Left ventricle myocardium superior (tissue), 1 donor: ENCODE data around the gene FIZ1. TPM values are rescaled to one million over a fixed set of nuclear protein-coding genes. Genes with fewer than 3 reads are reported as not detected.
A peak's percentile ranks its signal among the peaks of the same experiment; 100 is the strongest.

Experiments used
- ATAC-seq: fragments of 200-7000 bp; cut with Tn5 transposase; one replicate; pipeline ENCODE4 v1.9.1; 2020; ENCODE audit warnings: mild to moderate bottlenecking, moderate library complexity
- DNase-seq: peaks from one replicate; pipeline ENCODE4 v3.0.0-alpha.2; 2020
- intact Hi-C: fragments of 100-400 bp; cut with micrococcal nuclease; formaldehyde crosslinking; loops from one replicate; pipeline ENCODE4 v1.11.0; 2022
- total RNA-seq: library from RNA; stranded (reverse); fragmentation: NEBNext Ultra II Directional; extraction: Animal tissue kit (Norgen Biotek cat#: 25700); gene quantifications from one replicate; pipeline ENCODE4 v1.2.1, GENCODE V29; 2021
- donor health status: DM: no; HTN: yes; CAD: no; lungs with severe emphysema.

FIZ1 gene
- total RNA-seq, 1 donor from 2014 or later: 16.3 TPM

GRCh38 chr19:55553217-55554182 lies 45.8 kb downstream of the FIZ1 start:
- ATAC-seq: no peak
- DNase-seq: no peak
- intact Hi-C loops: no loop called here

- DNase-seq (no peak), ATAC-seq (no peak)
- intact Hi-C loops: no loop called here
These were observed 46.7 kb downstream of the FIZ1 start for GRCh38 chr19:55552620-55553019.

GRCh38 chr19:55552206-55552605 lies 47.1 kb downstream of the FIZ1 start:
- intact Hi-C loops: no loop called here

GRCh38 chr19:55550321-55550650 lies 49.0 kb downstream of the FIZ1 start:
- DNase-seq (no peak), ATAC-seq (no peak)
- intact Hi-C loops: no loop called here

More at GRCh38 chr19:55552206-55552605, 47.1 kb downstream of the FIZ1 start:
- ATAC-seq (no peak), DNase-seq (no peak)

GRCh38 chr19:55549500-55550320 lies 49.6 kb downstream of the FIZ1 start:
- intact Hi-C loops: no loop called here
- ATAC-seq: no peak
- no peak for DNase-seq

- peak; percentile 83 for ATAC-seq
- intact Hi-C loops: loop anchor here (2.0 kb wide), 1 partner anchor 34 kb away; the partner anchor contains the start of gene ZNF579
- peak; percentile 91 for DNase-seq
These were observed 52.3 kb downstream of the FIZ1 start for GRCh38 chr19:55546822-55547614.

- intact Hi-C loops: loop anchor here (2.0 kb wide), 1 partner anchor 35 kb away; the partner anchor contains the start of gene ZNF579
- DNase-seq: peak; percentile 73
- ATAC-seq: peak; percentile 88
These were observed 53.3 kb downstream of the FIZ1 start for GRCh38 chr19:55546011-55546410.

GRCh38 chr19:55545443-55545842 lies 53.9 kb downstream of the FIZ1 start, which contains the start of gene SBK3:
TSS of gene SBK3 (minus strand) at chr19:55545543. CDS start at chr19:55545543, 0 bp downstream.
- intact Hi-C loops: no loop called here
- ATAC-seq: peak; percentile 4
- no peak for DNase-seq

GRCh38 chr19:55544776-55545439 lies 54.4 kb downstream of the FIZ1 start:
- intact Hi-C loops: no loop called here
- ATAC-seq (no peak), DNase-seq (no peak)

GRCh38 chr19:55544014-55544413 lies 55.3 kb downstream of the FIZ1 start:
- intact Hi-C loops: no loop called here
- no peak for ATAC-seq

GRCh38 chr19:55543567-55543966 lies 55.8 kb downstream of the FIZ1 start:
- DNase-seq: no peak
- intact Hi-C loops: no loop called here
- no peak for ATAC-seq

More at GRCh38 chr19:55544014-55544413, 55.3 kb downstream of the FIZ1 start:
- no peak for DNase-seq

- intact Hi-C loops: no loop called here
- ATAC-seq: no peak
- DNase-seq: no peak
These were observed 56.9 kb downstream of the FIZ1 start for GRCh38 chr19:55542292-55542855.

Other genes with a start within 250 kb of the FIZ1 start
- gene COX6B2, start 244.8 kb downstream of the FIZ1 start, total RNA-seq: not detected
- not detected for gene GARIN5B, start 236.3 kb downstream of the FIZ1 start, total RNA-seq
- gene IL11, start 229.1 kb downstream of the FIZ1 start, total RNA-seq: not detected
- not detected for gene TMEM190, start 222.7 kb downstream of the FIZ1 start, total RNA-seq
- 0.25 TPM for gene TMEM238, start 215.2 kb downstream of the FIZ1 start, total RNA-seq
- 557 TPM for gene RPL28, start 213.6 kb downstream of the FIZ1 start, total RNA-seq
- gene UBE2S, start 191.7 kb downstream of the FIZ1 start, total RNA-seq: 24.5 TPM
- not detected for gene SHISA7, start 156.2 kb downstream of the FIZ1 start, total RNA-seq
- 58.5 TPM for gene ISOC2, start 137.9 kb downstream of the FIZ1 start, total RNA-seq
- not detected for gene C19orf85, start 134.8 kb downstream of the FIZ1 start, total RNA-seq
- 6.4 TPM for gene ZNF628, start 122.9 kb downstream of the FIZ1 start, total RNA-seq
- gene NAT14, start 114.3 kb downstream of the FIZ1 start, total RNA-seq: 6.0 TPM
- gene SSC5D, start 111.1 kb downstream of the FIZ1 start, total RNA-seq: 2.7 TPM
- 15.2 TPM for gene SBK2, start 62.4 kb downstream of the FIZ1 start, total RNA-seq
- 16.6 TPM for gene SBK3, start 54.0 kb downstream of the FIZ1 start, total RNA-seq
- 14.7 TPM for gene ZNF579, start 18.7 kb downstream of the FIZ1 start, total RNA-seq
- 17.0 TPM for gene ZNF524, start 771 bp upstream of the FIZ1 start, total RNA-seq
- gene ZNF865, start 6.1 kb upstream of the FIZ1 start, total RNA-seq: 21.8 TPM
- 13.4 TPM for gene ZNF784, start 25.0 kb upstream of the FIZ1 start, total RNA-seq
- gene ZNF580, start 41.5 kb upstream of the FIZ1 start, total RNA-seq: 12.3 TPM
- 9.4 TPM for gene ZNF581, start 44.1 kb upstream of the FIZ1 start, total RNA-seq
- gene CCDC106, start 48.7 kb upstream of the FIZ1 start, total RNA-seq: 16.8 TPM
- gene U2AF2, start 55.5 kb upstream of the FIZ1 start, total RNA-seq: 79.9 TPM
- 250 TPM for gene EPN1, start 75.7 kb upstream of the FIZ1 start, total RNA-seq
- gene NLRP9, start 138.9 kb upstream of the FIZ1 start, total RNA-seq: not detected
- not detected for gene RFPL4A, start 159.6 kb upstream of the FIZ1 start, total RNA-seq
- not detected for gene RFPL4AL1, start 169.6 kb upstream of the FIZ1 start, total RNA-seq
- not detected for gene NLRP11, start 232.5 kb upstream of the FIZ1 start, total RNA-seq
- not detected for gene NLRP4, start 237.0 kb upstream of the FIZ1 start, total RNA-seq